RWPE1 (cell line): ENCODE data around the gene HS3ST1.

Source experiments
- CTCF ChIA-PET: fragments of 350-600 bp; sonication (Branson Sonifier 250); formaldehyde crosslinking; extraction: SDS; loops from one replicate; lab custom pipeline; 2021; lab: Yijun Ruan, JAX
- POLR2A ChIA-PET: fragments of 400-600 bp; formaldehyde crosslinking; extraction: SDS; loops from one replicate; lab custom pipeline; 2020; ENCODE audit warnings: antibody characterized with exemption; ENCODE audit not compliant: low non-redundant PET; lab: Yijun Ruan, JAX
- DNase-seq: peaks from one replicate; pipeline ENCODE4 v3.0.0; 2012; ENCODE audit warnings: low spot score
- H3K27ac ChIP-seq: fragments of 450-650 bp; 2 replicates; pipeline ENCODE4 v1.5.1; 2017
- TF ChIP-seq, protein P1 (sequence below): fragments of 450-650 bp; conservative IDR thresholded peaks from 2 replicates; pipeline ENCODE4 v1.5.1; 2017; ENCODE audit warnings: low read depth, mild to moderate bottlenecking

HS3ST1 gene

DNA sequence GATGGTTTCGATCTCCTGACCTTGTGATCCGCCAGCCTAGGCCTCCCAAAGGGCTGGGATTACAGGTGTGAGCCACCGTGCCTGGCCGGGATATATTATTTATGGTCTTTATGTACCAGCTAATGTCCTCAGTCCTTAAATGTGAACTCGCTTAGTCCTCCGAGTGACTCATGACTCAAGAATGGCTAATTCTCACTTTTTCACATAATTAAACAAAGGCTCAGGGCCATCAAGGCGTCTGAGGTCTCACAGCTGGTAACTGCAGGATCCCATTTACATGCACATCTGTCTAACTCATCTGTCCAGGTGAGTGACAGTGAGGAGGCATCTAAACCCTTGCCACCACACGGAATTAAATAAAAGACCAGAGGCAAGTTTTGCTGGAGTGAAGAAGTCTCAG lies 73.5 kb downstream of the HS3ST1 start:
- ChIA-PET CTCF (no interaction called here), POLR2A (no interaction called here)
- DNase-seq = no peak
- H3K27ac ChIP-seq = no peak overlapping the region
- TF ChIP-seq, protein P1, sequence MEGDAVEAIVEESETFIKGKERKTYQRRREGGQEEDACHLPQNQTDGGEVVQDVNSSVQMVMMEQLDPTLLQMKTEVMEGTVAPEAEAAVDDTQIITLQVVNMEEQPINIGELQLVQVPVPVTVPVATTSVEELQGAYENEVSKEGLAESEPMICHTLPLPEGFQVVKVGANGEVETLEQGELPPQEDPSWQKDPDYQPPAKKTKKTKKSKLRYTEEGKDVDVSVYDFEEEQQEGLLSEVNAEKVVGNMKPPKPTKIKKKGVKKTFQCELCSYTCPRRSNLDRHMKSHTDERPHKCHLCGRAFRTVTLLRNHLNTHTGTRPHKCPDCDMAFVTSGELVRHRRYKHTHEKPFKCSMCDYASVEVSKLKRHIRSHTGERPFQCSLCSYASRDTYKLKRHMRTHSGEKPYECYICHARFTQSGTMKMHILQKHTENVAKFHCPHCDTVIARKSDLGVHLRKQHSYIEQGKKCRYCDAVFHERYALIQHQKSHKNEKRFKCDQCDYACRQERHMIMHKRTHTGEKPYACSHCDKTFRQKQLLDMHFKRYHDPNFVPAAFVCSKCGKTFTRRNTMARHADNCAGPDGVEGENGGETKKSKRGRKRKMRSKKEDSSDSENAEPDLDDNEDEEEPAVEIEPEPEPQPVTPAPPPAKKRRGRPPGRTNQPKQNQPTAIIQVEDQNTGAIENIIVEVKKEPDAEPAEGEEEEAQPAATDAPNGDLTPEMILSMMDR = no peak

DNA sequence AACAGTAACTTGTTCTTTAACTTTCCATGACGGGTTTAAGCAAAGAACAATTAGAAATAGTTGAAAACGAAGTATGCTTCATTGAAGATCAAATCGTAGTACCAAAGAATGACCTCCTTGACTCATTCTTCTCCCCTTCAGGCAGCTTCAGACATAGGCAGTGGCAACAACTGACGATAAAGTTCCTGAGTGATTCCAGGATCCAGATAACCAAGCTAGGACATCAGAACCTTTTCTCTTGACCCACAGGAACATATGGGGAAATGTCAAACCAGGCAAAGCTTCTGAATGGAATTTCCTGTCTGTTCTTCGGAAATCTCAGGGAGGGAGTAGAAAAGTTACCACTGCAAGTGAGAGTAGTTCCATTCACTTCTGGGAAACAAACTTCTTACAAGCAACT lies 74.2 kb downstream of the HS3ST1 start:
- POLR2A ChIA-PET = no interaction called here
- CTCF ChIA-PET = no interaction called here
- DNase-seq = no peak
- TF ChIP-seq, protein P1 = no peak
- no peak overlapping the region for H3K27ac ChIP-seq

DNA sequence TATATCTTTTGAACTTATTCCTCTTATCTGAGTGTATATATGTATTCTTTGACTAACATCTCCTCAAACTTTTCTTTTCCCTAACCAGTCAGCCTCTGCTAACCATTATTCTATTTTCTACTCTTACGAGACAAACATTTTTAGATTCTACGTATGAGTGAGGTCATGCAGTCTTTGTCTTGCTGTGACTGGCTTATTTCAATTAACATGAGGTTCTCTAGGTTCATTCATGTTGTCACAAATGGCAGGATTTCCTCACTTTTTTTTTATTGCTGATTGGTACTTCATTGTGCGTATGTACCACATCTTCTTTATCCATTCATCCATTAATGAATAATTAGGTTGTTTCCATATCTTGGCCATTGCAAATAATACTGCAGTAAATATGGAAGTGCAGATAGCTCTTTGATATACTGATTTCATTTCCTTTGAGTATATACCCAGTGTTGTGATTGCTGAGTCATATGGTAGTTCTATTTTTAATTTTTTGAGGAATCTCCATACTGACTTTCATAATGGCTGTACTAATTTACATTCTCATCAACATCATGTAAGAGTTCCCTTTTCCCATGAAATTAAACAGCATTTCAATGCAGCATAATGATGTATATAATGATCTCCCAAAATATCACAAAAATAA lies 80.1 kb downstream of the HS3ST1 start:
- no peak for DNase-seq
- ChIA-PET POLR2A (no interaction called here), CTCF (no interaction called here)
- no peak overlapping the region for H3K27ac ChIP-seq
- TF ChIP-seq, protein P1 = no peak

DNA sequence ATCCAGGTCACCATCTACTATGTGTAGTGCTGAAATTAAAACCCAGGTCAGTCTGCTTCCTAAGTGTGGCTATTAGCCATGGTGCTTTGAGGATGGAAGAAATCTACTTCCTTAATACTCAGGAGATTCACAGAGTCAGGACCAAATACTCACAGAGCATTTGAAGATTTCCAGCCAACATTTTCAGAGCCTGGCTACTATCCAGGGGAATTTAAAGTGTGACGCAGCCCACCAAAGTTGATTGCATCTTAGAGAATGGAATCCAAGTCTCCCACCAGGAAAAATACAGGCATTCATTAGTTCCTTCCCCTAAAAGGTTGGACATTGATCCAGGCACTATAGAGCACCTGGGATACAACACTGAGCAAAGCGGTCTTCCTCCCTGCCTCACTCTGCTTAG lies 83.8 kb downstream of the HS3ST1 start:
- H3K27ac ChIP-seq = no peak overlapping the region
- TF ChIP-seq, protein P1 = no peak
- ChIA-PET POLR2A (no interaction called here), CTCF (no interaction called here)
- DNase-seq = no peak

DNA sequence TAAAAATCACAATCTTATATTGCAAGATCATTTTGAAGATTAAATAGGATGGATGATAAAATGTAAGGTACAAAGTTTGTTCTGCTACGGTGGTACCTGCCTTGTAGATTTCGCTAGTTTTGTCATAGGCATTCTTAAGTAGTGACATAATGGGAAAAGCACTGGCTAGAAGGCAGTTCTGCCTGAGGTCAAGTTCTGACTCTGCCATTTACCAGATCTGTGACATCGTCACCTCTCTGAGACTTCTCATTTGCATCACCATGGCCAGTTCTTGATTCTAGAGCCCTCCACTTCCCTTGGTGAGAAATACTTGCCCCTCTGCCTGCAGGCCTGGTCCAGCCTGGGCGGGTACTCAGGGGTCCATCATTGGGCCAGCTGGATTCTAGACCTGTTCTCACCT lies 85.2 kb downstream of the HS3ST1 start:
- no peak for DNase-seq
- TF ChIP-seq, protein P1 = no peak
- CTCF ChIA-PET = no interaction called here
- POLR2A ChIA-PET = no interaction called here
- no peak overlapping the region for H3K27ac ChIP-seq
